GM23338 (cell line): ENCODE results near the gene NPAS3. TPM values are rescaled to one million over a fixed set of nuclear protein-coding genes. Genes with fewer than 3 reads are reported as not detected.

Experiments
- ATAC-seq: fragments of 200-7000 bp; cut with Tn5 transposase; 3 replicates; pipeline ENCODE4 v1.9.1; 2020
- DNase-seq: peaks from one replicate; pipeline ENCODE4 v3.0.0-alpha.2; 2015; ENCODE audit warnings: low spot score
- H2AFZ ChIP-seq: fragments of 200-600 bp; sonication (generic); 2 replicates; pipeline ENCODE4 v1.8.0; 2016; ENCODE audit warnings: antibody characterized with exemption, mild to moderate bottlenecking, moderate library complexity
- H3F3A ChIP-seq: fragments of 200-600 bp; sonication (generic); replicated peaks from 2 replicates; pipeline ENCODE4 v1.8.0; 2017; ENCODE audit warnings: antibody characterized with exemption, mixed run types, low read depth
- H3K27ac ChIP-seq: fragments of 200-600 bp; sonication (generic); 2 replicates; pipeline ENCODE4 v1.6.1; 2016; ENCODE audit warnings: low read depth
- H3K27me3 ChIP-seq: fragments of 200-600 bp; sonication (generic); 2 replicates; pipeline ENCODE4 v1.8.0; 2016; ENCODE audit warnings: mild to moderate bottlenecking, mixed run types, moderate library complexity; ENCODE audit not compliant: insufficient read depth
- H3K36me3 ChIP-seq: fragments of 200-600 bp; sonication (generic); 2 replicates; pipeline ENCODE4 v1.8.0; 2016; ENCODE audit warnings: mild to moderate bottlenecking; ENCODE audit not compliant: insufficient read depth
- H3K4me1 ChIP-seq: fragments of 200-600 bp; sonication (generic); 2 replicates; pipeline ENCODE4 v1.8.0; 2016; ENCODE audit warnings: mild to moderate bottlenecking, moderate library complexity; ENCODE audit not compliant: insufficient read depth
- H3K4me2 ChIP-seq: fragments of 200-600 bp; sonication (generic); 2 replicates; pipeline ENCODE4 v1.7.1; 2017; ENCODE audit warnings: mixed run types
- H3K4me3 ChIP-seq: fragments of 200-600 bp; sonication (generic); 2 replicates; pipeline ENCODE4 v1.6.1; 2016; ENCODE audit warnings: mixed run types
- H3K79me2 ChIP-seq: fragments of 200-600 bp; sonication (generic); replicated peaks from 2 replicates; pipeline ENCODE4 v1.8.0; 2017; ENCODE audit warnings: mild to moderate bottlenecking; ENCODE audit not compliant: insufficient read depth
- H3K9me2 ChIP-seq: fragments of 200-600 bp; sonication (generic); 2 replicates; pipeline ENCODE4 v1.8.0; 2017; ENCODE audit not compliant: insufficient read depth
- H4K20me1 ChIP-seq: fragments of 200-600 bp; sonication (generic); replicated peaks from 2 replicates; pipeline ENCODE4 v1.8.0; 2017; ENCODE audit warnings: mild to moderate bottlenecking; ENCODE audit not compliant: insufficient read depth
- H3K27ac Mint-ChIP-seq: 2 replicates; pipeline ENCODE4 v1.8.0; 2020; ENCODE audit warnings: inconsistent platforms, mild to moderate bottlenecking, moderate library complexity, mixed read lengths
- H3K27me3 Mint-ChIP-seq: 3 replicates; pipeline ENCODE4 v1.8.0; 2022; ENCODE audit warnings: low read depth, mild to moderate bottlenecking, moderate library complexity, mixed read lengths, inconsistent platforms; ENCODE audit not compliant: insufficient read depth, poor library complexity
- H3K36me3 Mint-ChIP-seq: 3 replicates; pipeline ENCODE4 v1.8.0; 2021; ENCODE audit warnings: low read depth, mild to moderate bottlenecking, inconsistent platforms, moderate library complexity, mixed read lengths
- H3K4me1 Mint-ChIP-seq: 3 replicates; pipeline ENCODE4 v1.8.0; 2020; ENCODE audit warnings: mild to moderate bottlenecking, inconsistent platforms, mixed read lengths
- H3K4me3 Mint-ChIP-seq: 3 replicates; pipeline ENCODE4 v1.8.0; 2021; ENCODE audit warnings: moderate library complexity, mild to moderate bottlenecking, inconsistent platforms, mixed read lengths
- H3K9me3 Mint-ChIP-seq: 3 replicates; pipeline ENCODE4 v1.8.0; 2020; ENCODE audit warnings: moderate library complexity, mild to moderate bottlenecking, inconsistent platforms, mixed read lengths
- CREB1 ChIP-seq: fragments of 250-450 bp; sonication (Bioruptor Pico); IDR thresholded peaks from 2 replicates; pipeline ENCODE4 v1.5.0; 2020; ENCODE audit warnings: low read depth, mild to moderate bottlenecking, moderate library complexity
- EZH2 ChIP-seq: fragments of 200-600 bp; sonication (generic); IDR thresholded peaks from one replicate; pipeline ENCODE4 v1.8.0; 2017; ENCODE audit warnings: antibody characterized with exemption, mild to moderate bottlenecking, low read depth; ENCODE audit not compliant: unreplicated experiment
- EZH2phosphoT487 ChIP-seq: fragments of 200-600 bp; sonication (generic); IDR thresholded peaks from one replicate; pipeline ENCODE4 v1.8.1; 2018; ENCODE audit warnings: antibody characterized with exemption; ENCODE audit not compliant: unreplicated experiment
- JUNB ChIP-seq: IDR thresholded peaks from one replicate; pipeline ENCODE4 v1.6.1; 2016; ENCODE audit warnings: antibody characterized with exemption; ENCODE audit not compliant: unreplicated experiment
- NANOG ChIP-seq: IDR thresholded peaks from 2 replicates; pipeline ENCODE4 v1.6.1; 2016; ENCODE audit warnings: antibody characterized with exemption, borderline replicate concordance
- POLR2AphosphoS5 ChIP-seq: IDR thresholded peaks from 2 replicates; pipeline ENCODE4 v1.6.1; 2016; ENCODE audit warnings: antibody characterized with exemption, low read depth
- REST ChIP-seq: IDR thresholded peaks from one replicate; pipeline ENCODE4 v1.6.1; 2018; ENCODE audit warnings: antibody characterized with exemption; ENCODE audit not compliant: unreplicated experiment
- STAT1 ChIP-seq: IDR thresholded peaks from one replicate; pipeline ENCODE4 v1.6.1; 2016; ENCODE audit warnings: antibody characterized with exemption; ENCODE audit not compliant: unreplicated experiment
- ZNF114 ChIP-seq: fragments of 250-450 bp; sonication (Bioruptor Pico); IDR thresholded peaks from 2 replicates; pipeline ENCODE4 v1.5.0; 2020; ENCODE audit warnings: mild to moderate bottlenecking, moderate library complexity
- ZNF331 ChIP-seq: fragments of 250-450 bp; sonication (Bioruptor Pico); IDR thresholded peaks from 2 replicates; pipeline ENCODE4 v1.5.0; 2020; ENCODE audit warnings: low read depth, mild to moderate bottlenecking, moderate library complexity
- polyA plus RNA-seq: library from polyadenylated mRNA; unstranded; fragments of >200 nt; fragmentation: Nextera tagmentation; extraction: Ambion mirVana; gene quantifications from 2 replicates; pipeline ENCODE4 v1.2.1, GENCODE V29; 2016
- total RNA-seq: library from RNA; depleted of rRNA; stranded (reverse); fragments of >200 nt; shearing (Covaris generic); gene quantifications from 2 replicates; pipeline ENCODE4 v1.2.3, GENCODE V29; 2014
- TF ChIP-seq, protein P1 (sequence below): fragments of 250-450 bp; sonication (Bioruptor Pico); IDR thresholded peaks from 2 replicates; pipeline ENCODE4 v1.5.0; 2020; ENCODE audit warnings: mild to moderate bottlenecking, moderate library complexity
- TF ChIP-seq, protein P2 (sequence below): IDR thresholded peaks from 2 replicates; pipeline ENCODE4 v1.6.1; 2016; ENCODE audit warnings: antibody characterized with exemption

Gene NPAS3
- total and polyA plus RNA-seq, 2 experiments from 2014 or later = 0.17 to 0.19 TPM

DNA sequence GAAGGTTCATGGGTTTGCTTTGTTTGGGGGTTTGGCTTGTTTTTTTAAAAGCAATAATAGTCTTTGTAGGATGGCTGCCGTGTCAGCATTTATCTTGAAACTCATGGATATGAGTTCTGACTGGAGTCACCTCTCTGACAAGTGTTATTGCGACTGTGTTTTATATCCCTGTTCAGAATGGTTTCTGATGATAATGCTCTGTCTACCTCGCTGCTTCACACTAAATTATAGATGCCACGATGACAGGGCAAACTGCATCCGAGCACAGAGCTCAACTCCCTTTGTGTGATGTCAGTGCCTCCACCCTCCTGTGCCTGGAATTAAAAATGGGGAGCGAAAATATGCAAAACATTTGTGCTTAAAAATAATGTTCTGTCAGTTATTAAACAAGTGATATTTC is 761.4 kb downstream of the NPAS3 start:
- Mint-ChIP-seq H3K27ac (0 out of 2 replicates have a peak overlapping the region, but pooled peaks have one; percentile 27), H3K4me3 (no peak overlapping the region), H3K9me3 (no peaks in the 10 kb centered on the region), H3K27me3 (no peaks in the 10 kb centered on the region), H3K4me1 (peaks cover 6% of the 10 kb centered on the region), H3K36me3 (no peaks in the 10 kb centered on the region)
- no peaks in the 10 kb centered on the region for H3K36me3 ChIP-seq
- no peak overlapping the region for H3K27ac ChIP-seq
- H3K4me3 ChIP-seq = no peak overlapping the region
- H3K4me2 ChIP-seq = no peak overlapping the region
- peaks cover 2% of the 10 kb centered on the region; the same call in 1 of the 2 replicates for H3K4me1 ChIP-seq
- no peak for DNase-seq
- no peaks in the 10 kb centered on the region for H3K27me3 ChIP-seq
- no peaks in the 10 kb centered on the region for H4K20me1 ChIP-seq
- H2AFZ ChIP-seq = no peak overlapping the region
- no peaks in the 10 kb centered on the region; the same call in 1 of the 2 replicates for H3K9me2 ChIP-seq
- ATAC-seq = no peak
- H3F3A ChIP-seq = no peaks in the 10 kb centered on the region
- H3K79me2 ChIP-seq = no peaks in the 10 kb centered on the region
- no peak for TF ChIP-seq NANOG
- TF ChIP-seq, protein P1, sequence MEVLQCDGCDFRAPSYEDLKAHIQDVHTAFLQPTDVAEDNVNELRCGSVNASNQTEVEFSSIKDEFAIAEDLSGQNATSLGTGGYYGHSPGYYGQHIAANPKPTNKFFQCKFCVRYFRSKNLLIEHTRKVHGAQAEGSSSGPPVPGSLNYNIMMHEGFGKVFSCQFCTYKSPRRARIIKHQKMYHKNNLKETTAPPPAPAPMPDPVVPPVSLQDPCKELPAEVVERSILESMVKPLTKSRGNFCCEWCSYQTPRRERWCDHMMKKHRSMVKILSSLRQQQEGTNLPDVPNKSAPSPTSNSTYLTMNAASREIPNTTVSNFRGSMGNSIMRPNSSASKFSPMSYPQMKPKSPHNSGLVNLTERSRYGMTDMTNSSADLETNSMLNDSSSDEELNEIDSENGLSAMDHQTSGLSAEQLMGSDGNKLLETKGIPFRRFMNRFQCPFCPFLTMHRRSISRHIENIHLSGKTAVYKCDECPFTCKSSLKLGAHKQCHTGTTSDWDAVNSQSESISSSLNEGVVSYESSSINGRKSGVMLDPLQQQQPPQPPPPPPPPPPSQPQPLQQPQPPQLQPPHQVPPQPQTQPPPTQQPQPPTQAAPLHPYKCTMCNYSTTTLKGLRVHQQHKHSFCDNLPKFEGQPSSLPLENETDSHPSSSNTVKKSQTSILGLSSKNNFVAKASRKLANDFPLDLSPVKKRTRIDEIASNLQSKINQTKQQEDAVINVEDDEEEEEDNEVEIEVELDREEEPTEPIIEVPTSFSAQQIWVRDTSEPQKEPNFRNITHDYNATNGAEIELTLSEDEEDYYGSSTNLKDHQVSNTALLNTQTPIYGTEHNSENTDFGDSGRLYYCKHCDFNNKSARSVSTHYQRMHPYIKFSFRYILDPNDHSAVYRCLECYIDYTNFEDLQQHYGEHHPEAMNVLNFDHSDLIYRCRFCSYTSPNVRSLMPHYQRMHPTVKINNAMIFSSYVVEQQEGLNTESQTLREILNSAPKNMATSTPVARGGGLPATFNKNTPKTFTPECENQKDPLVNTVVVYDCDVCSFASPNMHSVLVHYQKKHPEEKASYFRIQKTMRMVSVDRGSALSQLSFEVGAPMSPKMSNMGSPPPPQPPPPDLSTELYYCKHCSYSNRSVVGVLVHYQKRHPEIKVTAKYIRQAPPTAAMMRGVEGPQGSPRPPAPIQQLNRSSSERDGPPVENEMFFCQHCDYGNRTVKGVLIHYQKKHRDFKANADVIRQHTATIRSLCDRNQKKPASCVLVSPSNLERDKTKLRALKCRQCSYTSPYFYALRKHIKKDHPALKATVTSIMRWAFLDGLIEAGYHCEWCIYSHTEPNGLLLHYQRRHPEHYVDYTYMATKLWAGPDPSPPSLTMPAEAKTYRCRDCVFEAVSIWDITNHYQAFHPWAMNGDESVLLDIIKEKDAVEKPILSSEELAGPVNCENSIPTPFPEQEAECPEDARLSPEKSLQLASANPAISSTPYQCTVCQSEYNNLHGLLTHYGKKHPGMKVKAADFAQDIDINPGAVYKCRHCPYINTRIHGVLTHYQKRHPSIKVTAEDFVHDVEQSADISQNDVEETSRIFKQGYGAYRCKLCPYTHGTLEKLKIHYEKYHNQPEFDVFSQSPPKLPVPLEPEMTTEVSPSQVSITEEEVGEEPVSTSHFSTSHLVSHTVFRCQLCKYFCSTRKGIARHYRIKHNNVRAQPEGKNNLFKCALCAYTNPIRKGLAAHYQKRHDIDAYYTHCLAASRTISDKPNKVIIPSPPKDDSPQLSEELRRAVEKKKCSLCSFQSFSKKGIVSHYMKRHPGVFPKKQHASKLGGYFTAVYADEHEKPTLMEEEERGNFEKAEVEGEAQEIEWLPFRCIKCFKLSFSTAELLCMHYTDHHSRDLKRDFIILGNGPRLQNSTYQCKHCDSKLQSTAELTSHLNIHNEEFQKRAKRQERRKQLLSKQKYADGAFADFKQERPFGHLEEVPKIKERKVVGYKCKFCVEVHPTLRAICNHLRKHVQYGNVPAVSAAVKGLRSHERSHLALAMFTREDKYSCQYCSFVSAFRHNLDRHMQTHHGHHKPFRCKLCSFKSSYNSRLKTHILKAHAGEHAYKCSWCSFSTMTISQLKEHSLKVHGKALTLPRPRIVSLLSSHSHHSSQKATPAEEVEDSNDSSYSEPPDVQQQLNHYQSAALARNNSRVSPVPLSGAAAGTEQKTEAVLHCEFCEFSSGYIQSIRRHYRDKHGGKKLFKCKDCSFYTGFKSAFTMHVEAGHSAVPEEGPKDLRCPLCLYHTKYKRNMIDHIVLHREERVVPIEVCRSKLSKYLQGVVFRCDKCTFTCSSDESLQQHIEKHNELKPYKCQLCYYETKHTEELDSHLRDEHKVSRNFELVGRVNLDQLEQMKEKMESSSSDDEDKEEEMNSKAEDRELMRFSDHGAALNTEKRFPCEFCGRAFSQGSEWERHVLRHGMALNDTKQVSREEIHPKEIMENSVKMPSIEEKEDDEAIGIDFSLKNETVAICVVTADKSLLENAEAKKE (CRISPR knock-in tag) = no peak
- no peak for TF ChIP-seq EZH2

DNA sequence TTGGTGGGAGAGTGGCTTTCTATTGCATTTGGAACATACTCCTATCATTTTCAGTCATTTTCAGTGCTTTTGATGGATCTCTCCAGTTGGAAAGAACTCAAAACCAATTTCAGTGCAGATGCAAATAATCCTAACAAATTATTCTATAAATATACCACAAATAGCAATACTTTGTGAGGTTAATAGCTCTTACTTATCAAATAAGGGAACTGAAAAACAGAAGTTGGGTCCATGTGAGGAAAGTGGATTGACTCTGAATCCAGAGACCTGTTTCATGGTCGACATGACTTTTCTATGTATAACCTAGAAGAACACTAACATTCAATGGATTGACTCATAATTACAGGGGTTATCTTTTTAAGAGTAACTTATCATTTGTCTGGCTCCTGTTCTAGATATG is 763.6 kb downstream of the NPAS3 start:
- Histone ChIP-seq H3K27ac (no peak overlapping the region), H3K36me3 (no peaks in the 10 kb centered on the region), H3K79me2 (no peaks in the 10 kb centered on the region), H3K4me2 (no peak overlapping the region), H3K27me3 (no peaks in the 10 kb centered on the region), H3K4me1 (peaks cover 12% of the 10 kb centered on the region), H2AFZ (no peak overlapping the region), H3K4me3 (no peak overlapping the region), H3F3A (no peaks in the 10 kb centered on the region), H3K9me2 (no peaks in the 10 kb centered on the region; the same call in 1 of the 2 replicates), H4K20me1 (no peaks in the 10 kb centered on the region)
- Mint-ChIP-seq H3K4me3 (no peak overlapping the region), H3K36me3 (no peaks in the 10 kb centered on the region), H3K27me3 (no peaks in the 10 kb centered on the region), H3K9me3 (no peaks in the 10 kb centered on the region), H3K4me1 (peaks cover 18% of the 10 kb centered on the region), H3K27ac (no peak overlapping the region)
- ATAC-seq (no peak), DNase-seq (no peak)
- TF ChIP-seq JUNB (no peak), POLR2AphosphoS5 (no peak), NANOG (no peak), CREB1 (CRISPR knock-in tag) (no peak), ZNF114 (no peak), ZNF331 (CRISPR knock-in tag) (no peak), REST (no peak), STAT1 (no peak), EZH2phosphoT487 (no peak)
- TF ChIP-seq, protein P2, sequence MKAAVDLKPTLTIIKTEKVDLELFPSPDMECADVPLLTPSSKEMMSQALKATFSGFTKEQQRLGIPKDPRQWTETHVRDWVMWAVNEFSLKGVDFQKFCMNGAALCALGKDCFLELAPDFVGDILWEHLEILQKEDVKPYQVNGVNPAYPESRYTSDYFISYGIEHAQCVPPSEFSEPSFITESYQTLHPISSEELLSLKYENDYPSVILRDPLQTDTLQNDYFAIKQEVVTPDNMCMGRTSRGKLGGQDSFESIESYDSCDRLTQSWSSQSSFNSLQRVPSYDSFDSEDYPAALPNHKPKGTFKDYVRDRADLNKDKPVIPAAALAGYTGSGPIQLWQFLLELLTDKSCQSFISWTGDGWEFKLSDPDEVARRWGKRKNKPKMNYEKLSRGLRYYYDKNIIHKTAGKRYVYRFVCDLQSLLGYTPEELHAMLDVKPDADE = no peak
